ENCODE results near the gene RPS3.

RPS3 gene

DNA sequence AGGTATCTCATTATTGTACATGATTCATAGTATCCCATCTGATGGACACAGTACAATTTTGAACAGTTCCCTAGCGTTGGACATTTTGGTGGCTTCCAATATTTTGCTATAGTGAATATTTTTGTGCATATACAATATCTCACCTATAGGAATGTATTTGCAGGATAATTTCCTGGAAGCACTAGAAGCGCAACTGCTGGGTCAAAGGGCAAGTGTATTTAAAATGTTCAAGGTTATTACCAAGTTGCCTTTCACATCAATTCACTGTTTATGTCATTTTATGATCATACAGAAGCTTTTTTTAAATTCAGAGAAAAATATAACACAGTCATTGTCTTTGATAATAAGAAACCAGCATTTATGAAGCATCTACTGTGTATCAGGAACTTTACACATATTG is 19.1 kb upstream of the RPS3 start:
- TF ChIP-seq, protein P1, sequence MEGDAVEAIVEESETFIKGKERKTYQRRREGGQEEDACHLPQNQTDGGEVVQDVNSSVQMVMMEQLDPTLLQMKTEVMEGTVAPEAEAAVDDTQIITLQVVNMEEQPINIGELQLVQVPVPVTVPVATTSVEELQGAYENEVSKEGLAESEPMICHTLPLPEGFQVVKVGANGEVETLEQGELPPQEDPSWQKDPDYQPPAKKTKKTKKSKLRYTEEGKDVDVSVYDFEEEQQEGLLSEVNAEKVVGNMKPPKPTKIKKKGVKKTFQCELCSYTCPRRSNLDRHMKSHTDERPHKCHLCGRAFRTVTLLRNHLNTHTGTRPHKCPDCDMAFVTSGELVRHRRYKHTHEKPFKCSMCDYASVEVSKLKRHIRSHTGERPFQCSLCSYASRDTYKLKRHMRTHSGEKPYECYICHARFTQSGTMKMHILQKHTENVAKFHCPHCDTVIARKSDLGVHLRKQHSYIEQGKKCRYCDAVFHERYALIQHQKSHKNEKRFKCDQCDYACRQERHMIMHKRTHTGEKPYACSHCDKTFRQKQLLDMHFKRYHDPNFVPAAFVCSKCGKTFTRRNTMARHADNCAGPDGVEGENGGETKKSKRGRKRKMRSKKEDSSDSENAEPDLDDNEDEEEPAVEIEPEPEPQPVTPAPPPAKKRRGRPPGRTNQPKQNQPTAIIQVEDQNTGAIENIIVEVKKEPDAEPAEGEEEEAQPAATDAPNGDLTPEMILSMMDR (IDR thresholded peaks at IDR 0.05; ENCODE audit: control insufficient read depth, insufficient read depth, low read depth, low read length, missing control alignments): no peak
- no peak for DNase-seq (ENCODE audit: low read depth)
- no peak overlapping the region for H3K4me3 ChIP-seq (ENCODE audit: control insufficient read depth, low read depth, low read length)

DNA sequence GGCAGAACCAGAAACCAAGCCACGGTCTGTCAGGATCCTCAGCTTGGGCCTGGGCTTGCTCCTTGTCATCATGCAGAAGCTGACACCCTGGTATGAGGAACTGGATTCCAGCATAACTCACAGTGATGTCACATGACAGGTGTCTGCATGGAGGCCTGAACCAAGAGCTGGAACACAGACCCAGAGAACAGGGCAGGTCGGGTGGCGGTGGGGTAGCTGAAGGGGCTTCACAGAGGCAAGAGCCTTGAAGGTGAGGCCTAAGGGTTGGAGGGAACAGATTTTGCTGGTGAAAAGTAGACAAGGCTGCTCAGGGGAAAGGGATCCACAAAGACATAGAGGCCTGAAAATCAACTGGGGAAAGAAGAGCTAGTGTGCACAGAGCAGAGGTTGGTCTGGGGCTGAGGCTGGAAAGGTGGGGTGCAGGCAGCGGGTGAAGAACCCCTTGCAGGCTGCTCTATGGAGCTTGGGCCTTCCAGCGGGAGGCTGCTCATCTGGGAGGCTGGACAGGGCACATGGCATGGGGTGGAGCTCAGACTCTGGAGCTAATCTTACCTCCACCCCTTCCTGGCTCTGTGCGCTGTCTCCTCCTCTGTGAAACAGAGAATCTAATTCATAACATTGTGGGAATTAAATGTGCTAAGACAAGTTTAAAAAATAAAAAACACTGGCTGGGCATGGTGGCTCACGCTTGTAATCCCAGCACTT is 18.4 kb upstream of the RPS3 start:
- no peak for DNase-seq (ENCODE audit: low read depth)
- TF ChIP-seq, protein P1 (IDR thresholded peaks at IDR 0.05; ENCODE audit: control insufficient read depth, insufficient read depth, low read depth, low read length, missing control alignments): no peak
- H3K4me3 ChIP-seq (ENCODE audit: control insufficient read depth, low read depth, low read length): no peak overlapping the region

DNA sequence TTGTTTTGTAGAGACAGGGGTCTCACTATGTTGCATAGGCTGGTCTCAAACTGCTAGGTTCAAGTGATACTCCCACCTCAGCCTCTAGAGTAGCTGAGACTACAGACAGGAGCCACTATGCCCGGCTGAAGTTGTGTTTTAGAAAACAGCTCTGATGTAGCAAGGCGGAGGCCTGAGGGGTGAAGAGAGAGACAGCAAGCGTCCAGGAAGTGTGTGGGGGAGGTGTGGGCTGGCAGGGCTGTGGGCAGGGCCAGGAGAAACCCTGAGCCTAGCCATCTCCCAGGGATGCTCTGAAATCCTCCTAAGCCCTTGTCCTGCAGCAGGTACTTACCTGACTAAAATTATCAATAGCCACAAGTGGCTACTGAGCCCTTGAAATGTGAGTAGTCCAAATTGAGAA is 16.1 kb upstream of the RPS3 start:
- H3K4me3 ChIP-seq (ENCODE audit: control insufficient read depth, low read depth, low read length): no peak overlapping the region
- DNase-seq (ENCODE audit: low read depth): no peak
- TF ChIP-seq, protein P1 (IDR thresholded peaks at IDR 0.05; ENCODE audit: control insufficient read depth, insufficient read depth, low read depth, low read length, missing control alignments): no peak

DNA sequence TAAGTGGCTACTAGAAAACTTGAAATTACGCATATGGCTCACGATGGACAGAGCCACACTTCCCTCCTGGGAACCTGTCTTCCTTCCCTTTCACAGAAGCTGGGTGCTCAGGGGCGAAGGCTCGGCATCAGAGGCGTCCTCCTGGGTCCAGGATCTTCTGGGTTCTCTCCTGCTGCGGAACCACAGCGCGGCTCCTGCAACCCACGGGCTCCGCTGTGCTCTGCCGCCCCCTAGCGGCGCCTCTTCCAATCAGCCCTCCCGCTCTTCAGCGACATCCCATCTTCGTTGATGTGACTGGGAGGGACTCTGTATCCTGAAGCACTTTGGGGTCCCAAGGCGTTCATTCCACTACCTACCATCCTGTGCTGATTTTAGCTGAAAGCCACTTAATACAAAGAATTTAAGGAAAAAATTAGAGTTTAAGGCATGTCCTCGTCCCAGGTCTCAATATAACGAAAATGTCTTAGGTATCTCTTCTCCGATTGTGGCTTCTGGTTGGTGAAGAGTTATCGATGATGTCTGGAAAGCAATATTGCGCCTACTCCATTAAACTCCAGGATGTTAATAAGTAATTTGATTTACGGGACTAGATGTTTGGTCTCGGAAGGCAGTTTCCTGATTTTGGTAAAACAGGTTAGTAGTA is 14.8 kb upstream of the RPS3 start:
- DNase-seq (ENCODE audit: low read depth): no peak
- H3K4me3 ChIP-seq (ENCODE audit: control insufficient read depth, low read depth, low read length): no peak overlapping the region
- TF ChIP-seq, protein P1 (IDR thresholded peaks at IDR 0.05; ENCODE audit: control insufficient read depth, insufficient read depth, low read depth, low read length, missing control alignments): peak; percentile 99

DNA sequence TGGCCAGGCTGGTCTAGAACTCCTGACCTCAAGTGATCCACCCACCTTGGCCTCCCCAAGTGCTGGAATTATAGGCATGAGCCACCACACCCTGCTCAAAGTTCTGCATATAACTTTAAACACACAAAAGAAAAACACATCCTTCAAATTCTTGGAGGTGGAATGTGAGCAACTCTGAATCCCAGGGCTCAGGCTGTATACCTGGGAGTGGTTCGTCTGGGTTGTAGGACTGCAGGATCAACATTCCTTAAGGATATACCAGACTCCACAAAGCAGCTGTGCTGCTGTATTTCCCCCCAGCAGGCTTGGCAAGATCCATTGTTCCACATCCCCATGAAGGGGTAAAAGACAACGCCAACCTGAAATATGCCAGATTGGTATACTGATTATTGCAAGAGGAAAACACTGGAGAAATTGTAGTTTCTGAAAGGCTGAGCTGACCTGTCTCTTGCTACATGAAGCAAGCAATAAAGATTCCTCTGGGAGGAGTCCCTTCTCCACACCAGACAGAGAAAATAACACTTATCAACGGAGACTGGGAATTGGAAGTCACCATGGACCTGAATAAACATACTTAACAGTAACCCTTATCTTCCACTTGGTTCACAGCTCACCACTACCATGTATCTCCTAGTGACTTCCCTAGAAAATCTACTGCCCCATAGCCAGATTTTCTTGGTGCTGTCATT is 12.2 kb upstream of the RPS3 start:
- no peak overlapping the region for H3K4me3 ChIP-seq (ENCODE audit: control insufficient read depth, low read depth, low read length)
- TF ChIP-seq, protein P1 (IDR thresholded peaks at IDR 0.05; ENCODE audit: control insufficient read depth, insufficient read depth, low read depth, low read length, missing control alignments): no peak
- no peak for DNase-seq (ENCODE audit: low read depth)

DNA sequence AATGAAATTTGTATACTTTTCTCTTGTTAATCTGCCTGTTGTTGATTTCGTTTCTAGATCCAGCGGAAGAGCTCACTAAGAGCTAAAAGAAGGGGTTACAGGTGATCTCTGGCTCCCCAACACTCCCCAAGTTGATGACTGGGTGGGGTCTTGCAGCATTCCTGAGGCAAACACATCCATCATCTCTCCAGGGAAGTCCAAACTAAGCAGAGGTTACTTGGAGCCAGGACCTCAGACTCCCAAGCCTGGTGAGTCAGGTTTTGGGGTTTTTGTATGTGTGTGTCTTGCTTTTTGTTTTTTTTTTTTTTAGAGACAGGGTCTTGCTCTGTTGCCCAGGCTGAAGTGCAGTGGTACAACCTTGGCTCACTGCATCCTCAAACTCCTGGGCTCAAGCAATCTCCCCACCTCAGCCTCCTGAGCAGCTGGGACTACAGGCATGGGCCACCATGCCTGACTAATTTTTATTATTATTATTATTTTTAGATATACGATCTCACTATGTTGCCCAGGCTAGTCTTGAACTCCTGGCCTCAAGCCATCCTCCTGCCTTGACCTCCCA is 11.5 kb upstream of the RPS3 start:
- H3K4me3 ChIP-seq (ENCODE audit: control insufficient read depth, low read depth, low read length): no peak overlapping the region
- no peak for DNase-seq (ENCODE audit: low read depth)
- TF ChIP-seq, protein P1 (IDR thresholded peaks at IDR 0.05; ENCODE audit: control insufficient read depth, insufficient read depth, low read depth, low read length, missing control alignments): no peak
